IMR-90 (cell line): ENCODE results near the gene PAXIP1. TPM values are rescaled to one million over a fixed set of nuclear protein-coding genes. Genes with fewer than 3 reads are reported as not detected.

Source experiments
- POLR2A ChIP-seq: IDR thresholded peaks from 2 replicates; pipeline ENCODE4 v1.6.1; 2012; ENCODE audit warnings: mild to moderate bottlenecking, low read depth, low read length
- RAD21 ChIP-seq: IDR thresholded peaks from 2 replicates; pipeline ENCODE4 v1.6.1; 2012; ENCODE audit warnings: low read length, improper control_type of control experiment
- RCOR1 ChIP-seq: IDR thresholded peaks from 2 replicates; pipeline ENCODE4 v1.6.1; 2012; ENCODE audit warnings: mild to moderate bottlenecking, low read length, improper control_type of control experiment; ENCODE audit not compliant: insufficient replicate concordance
- polyA plus RNA-seq, 3 experiments: library from polyadenylated mRNA; depleted of rRNA; stranded (reverse); fragments of >200 nt; gene quantifications; 2 replicates each; pipeline ENCODE4 v1.2.3, GENCODE V29; 2012; ENCODE audit warnings: low replicate concordance in 1 of 3
- total RNA-seq: library from RNA; depleted of rRNA; stranded (reverse); fragments of >200 nt; gene quantifications from 2 replicates; pipeline ENCODE4 v1.2.3, GENCODE V29; 2012

The PAXIP1 gene
- total and polyA plus RNA-seq, 2 of the 4 experiments (the other 2 are of a cell fraction): 7.3 to 8.7 TPM

DNA sequence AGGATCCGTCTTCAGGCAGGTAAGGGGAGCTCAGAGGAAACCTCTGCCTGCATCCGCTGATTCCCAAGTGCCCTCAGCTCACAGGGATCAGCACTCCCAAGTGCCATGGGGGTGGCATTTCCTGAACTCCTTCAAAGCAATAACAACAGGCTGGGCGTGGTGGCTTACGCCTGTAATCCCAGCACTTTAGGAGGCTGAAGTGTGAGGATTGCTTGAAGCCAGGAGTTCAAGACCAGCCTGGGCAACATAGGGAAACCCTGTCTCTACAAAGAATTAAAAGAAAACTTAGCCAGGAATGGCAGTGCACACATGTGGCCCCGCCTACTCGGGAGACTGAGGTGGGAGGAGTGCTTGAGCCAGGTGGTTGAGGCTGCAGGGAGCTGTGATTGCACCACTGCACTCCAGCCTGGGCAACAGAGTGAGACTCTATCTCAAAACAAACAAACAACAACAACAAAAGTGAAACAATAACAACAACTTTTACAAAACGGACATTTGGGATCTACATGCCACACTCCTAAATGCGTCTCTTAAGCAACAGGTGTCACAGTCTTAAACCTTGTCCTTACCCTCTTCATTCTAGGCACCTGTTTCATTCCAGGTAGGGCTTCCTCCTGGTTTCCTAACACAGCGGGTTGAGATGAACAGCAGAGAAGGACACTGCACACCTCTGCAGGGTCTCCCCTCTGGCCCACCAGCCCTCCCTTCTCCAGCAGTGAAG, 73.8 kb downstream of the PAXIP1 start (continued):
- TF ChIP-seq RCOR1 (no peak), POLR2A (no peak), RAD21 (no peak)
